Panc1 (cell line): Measurements from ENCODE around the gene AMN. TPM values are rescaled to one million over a fixed set of nuclear protein-coding genes. Genes with fewer than 3 reads are reported as not detected.

Source experiments
- total RNA-seq: library from RNA; stranded (reverse); gene quantifications from one replicate; pipeline ENCODE4 v1.2.1, GENCODE V29; 2021; ENCODE audit not compliant: unreplicated experiment

The AMN gene
- total RNA-seq, 1 experiment from 2014 or later: 0.44 TPM

Other genes starting within 250 kb of the AMN start
- 37.6 TPM for gene TRAF3, start 145.2 kb upstream of the AMN start, total RNA-seq
- 84.4 TPM for gene CDC42BPB, start 134.9 kb downstream of the AMN start, total RNA-seq
- not detected for gene LBHD2, start 161.5 kb downstream of the AMN start, total RNA-seq
- gene EXOC3L4, start 172.1 kb downstream of the AMN start, total RNA-seq: 2.6 TPM
- 491 TPM for gene TNFAIP2, start 200.8 kb downstream of the AMN start, total RNA-seq